C1 segment of cervical spinal cord (tissue), 14 donors: ENCODE measurements around the gene RNF217.
A peak's percentile ranks its signal among the peaks of the same experiment; 100 is the strongest.
"Not testable (repeated sequence)": the region's sequence is repeated elsewhere in the genome, so short reads cannot be mapped to it uniquely, and the experiment has no call there.

ENCODE experiments used
- DNase-seq, 14 donors: peaks; one replicate each; lab custom pipeline; 2025; lab: John Stamatoyannopoulos, UW

Gene RNF217

DNA sequence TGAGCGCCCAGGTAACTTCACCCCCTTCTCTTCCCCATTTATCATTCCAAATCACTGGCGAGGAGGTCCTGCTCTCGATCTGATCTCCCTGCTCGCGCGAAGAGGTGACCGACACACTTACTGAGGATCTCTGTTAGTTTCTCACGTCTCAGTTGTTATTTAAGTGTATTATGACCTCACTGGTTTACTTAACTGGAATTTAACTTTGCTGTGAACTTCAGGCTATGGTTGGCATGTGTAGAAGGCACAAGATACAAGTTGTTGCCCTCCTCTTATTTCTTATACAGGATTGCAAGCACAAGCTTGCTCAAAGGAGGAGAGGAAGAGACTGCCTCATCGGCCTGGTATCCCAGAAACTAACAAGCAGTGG, 1.2 kb downstream of the RNF217 start:
- DNase-seq, result peak in 5 of 14 donors; percentile 33 to 56 (median 36)

DNA sequence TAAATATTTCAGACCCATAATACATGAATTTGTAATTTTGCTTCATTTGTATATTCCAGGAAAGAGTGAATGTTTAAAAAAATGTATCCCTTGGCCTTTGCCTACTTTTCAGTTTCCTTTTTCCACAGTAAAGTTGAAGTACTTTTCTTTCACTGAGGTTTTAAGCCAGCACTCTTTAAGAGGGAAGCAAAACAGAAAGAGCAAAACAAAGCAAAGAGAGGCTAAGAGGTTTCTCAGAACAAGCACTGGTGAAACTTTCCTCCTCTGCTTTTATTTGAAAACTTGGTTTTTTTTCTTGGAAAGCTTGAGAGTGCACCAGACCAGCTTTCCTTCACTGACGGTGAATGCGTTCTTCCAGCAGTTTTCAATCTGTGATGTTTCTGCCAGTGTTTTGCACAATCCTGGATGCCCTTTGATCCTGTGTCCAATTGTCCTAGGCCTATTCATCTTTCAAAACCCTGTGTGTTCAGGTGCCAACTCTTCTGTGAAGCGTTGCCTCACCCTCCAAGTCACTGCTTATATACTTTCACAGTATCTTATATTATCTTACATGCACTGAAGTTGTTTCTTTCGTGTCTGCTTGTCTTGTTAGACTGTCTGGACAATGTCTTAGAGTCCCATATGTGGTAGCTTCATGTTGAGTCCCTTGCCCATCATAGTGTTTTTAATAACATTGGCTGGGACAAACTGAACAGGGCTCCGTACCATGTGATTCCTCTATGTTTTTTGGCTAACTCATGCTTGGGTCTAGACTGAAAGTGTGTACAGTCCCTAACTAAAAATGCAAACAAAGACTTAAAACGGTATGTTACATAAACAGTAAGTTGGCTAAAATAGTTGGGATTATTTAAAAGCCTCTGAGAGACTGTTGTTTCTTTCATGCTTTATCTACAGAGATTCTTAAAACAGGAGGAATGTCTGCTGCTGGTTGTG, 1.9 kb downstream of the RNF217 start:
- DNase-seq, result peak in 5 of 14 donors; percentile 13 to 56 (median 31)

DNA sequence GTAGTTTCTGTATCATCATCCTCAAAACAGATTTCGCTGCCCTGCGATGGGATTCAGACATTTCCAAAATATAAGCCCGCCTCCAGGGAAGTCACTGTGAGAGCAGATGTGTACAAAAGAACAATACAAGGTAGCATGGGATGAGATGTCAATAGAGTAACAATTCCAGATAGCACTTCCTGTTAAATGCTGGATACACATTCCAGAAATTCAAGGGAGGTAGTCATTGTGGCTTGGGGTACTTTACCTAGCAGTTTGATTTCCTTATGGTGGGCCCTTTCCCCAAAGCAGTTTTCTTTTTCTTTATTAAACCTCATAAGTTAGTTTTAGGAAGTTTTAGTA, 2.5 kb downstream of the RNF217 start:
- DNase-seq, result peak in 1 of 14 donors; percentile 27

DNA sequence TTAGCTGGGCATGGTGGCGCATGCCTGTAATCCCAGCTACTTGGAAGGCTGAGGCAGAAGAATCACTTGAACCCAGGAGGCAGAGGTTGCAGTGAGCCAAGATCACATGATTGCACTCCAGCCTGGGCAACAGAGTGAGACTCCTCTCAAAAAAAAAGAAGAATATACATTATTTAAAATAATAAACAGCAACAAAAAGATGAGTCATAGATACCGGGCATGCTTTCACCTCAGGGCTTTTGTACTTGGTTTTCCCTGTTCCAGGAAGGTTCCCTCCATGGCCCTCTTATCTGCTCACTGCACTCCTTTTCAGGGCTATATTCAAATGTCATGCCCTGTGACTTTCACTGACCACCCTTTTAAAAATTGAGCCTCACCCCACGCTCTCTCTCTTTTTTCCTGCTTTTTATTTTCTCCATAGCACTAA, 3.2 kb downstream of the RNF217 start:
- DNase-seq, result not testable (repeated sequence)

DNA sequence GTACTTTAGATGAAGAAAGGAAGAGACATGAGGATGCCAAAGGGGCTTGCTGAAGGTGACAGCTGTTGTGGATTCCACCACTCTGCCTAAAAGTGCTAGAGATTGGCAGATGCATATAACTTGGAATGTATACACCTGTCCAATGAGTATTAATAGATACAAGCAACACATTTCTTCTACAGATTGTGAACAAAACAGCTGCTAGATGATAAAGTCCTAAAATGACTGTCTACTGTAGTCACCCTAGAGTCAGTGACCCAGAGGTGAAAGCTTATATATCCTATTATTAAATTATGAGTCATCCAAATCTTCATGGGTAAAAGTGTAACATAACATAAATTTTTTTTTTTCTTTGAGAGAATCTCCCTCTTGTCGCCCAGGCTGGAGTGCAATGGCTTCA, 5.2 kb downstream of the RNF217 start:
- no peak for DNase-seq

DNA sequence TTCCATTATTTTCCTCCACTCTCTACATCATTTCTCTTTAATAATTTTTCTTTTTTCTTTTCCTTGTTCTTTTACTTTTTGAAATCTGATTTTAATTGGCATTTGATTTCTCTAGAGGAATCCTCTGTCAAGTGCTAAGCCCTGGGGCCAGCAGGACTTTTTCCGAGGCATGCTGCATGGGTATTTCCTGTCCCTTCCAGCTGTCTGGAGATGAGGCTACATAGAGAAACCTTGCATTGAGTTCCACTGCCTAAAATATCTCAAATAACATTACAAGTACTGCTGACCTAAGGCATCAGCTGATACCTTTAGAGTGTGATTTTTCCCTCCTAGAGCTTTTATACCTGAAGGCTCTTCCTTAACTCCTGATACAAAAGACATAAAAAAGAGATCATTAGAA, 6.2 kb downstream of the RNF217 start:
- DNase-seq, result no peak

DNA sequence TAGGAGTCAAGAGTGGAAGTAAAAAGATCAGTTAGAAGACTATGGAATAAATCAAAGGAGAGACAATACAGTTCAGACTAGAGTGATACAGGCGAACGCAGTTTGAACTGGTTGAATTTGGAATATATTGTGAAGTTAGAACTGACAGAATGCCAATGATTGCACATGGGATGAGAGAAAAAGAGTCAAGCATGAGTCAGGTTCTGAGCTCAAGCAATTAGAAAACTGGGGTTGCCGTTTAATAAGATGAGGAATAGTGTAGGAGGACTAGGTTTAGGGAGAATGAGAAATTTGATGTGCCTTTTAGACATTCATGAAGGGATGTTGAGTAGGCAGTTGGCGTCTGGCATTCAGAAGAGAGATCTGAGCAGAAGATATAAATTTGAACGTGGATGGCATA, 8.0 kb downstream of the RNF217 start:
- DNase-seq, result no peak

DNA sequence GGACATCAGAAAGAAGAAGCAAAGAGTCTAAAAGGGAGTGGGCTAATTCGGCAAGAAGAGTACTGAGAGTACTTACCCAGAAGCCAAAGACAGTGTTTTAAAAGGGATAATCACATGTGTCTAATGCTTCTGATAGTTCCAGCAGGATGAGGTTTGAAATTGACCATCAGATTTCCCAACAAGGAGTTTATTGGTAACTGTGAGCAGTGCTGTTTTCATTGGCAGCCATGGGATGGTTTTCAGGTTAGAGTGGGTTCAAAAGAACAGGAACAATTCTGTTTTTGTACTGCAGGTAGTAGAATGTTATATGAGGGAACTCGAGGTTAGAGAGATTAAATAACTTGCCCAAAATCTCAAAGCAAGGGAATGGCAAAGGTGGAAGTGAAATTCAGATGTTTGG, 8.5 kb downstream of the RNF217 start:
- no peak for DNase-seq

DNA sequence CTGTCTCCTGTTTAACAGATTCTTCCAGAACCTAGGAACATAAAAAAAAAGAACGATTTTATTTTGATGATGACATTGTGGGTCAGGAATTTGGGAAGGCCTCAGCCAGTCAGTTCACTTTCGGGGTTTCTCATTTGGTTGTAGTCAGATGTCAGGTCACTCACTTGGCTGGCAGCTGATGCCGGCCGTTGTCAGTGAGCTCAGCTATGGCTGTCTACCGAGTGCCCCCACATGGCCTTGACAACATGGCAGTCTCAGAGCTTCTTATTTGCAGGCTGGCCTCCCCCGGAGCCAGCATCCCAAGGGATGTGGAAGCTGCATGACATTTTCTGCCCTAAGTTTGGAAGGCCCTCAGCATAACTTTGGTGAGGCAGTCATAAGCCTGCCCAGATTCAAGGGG, 11.5 kb downstream of the RNF217 start:
- DNase-seq, result no peak

DNA sequence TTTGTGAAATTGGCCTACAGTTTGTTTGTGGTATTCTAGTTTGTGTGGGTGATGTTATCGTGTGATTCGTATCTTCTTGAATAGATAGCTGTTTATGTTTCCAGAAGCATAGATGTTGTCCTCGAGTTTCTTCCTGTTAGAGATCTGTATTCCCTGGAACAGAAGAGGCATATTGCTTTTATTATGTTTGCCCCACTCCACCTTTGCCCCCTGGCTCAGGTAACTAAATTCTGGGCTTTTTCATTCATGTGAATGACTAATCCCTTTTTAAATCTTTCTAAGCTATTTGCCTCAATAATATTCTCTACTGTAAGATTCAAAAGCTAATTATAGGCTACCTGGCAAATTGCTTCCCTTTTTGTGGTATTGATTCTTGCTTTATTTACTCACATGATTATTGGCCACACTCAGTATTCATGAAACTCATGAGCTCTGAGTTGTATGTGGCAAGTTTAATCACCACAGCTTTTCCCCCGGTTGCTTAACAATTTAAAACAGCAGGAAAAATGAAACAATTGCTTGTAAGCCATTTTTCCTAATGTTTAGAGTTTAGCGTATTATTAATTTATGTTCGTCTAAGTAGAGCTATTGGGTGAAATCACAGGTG, 12.6 kb downstream of the RNF217 start:
- no peak for DNase-seq

DNA sequence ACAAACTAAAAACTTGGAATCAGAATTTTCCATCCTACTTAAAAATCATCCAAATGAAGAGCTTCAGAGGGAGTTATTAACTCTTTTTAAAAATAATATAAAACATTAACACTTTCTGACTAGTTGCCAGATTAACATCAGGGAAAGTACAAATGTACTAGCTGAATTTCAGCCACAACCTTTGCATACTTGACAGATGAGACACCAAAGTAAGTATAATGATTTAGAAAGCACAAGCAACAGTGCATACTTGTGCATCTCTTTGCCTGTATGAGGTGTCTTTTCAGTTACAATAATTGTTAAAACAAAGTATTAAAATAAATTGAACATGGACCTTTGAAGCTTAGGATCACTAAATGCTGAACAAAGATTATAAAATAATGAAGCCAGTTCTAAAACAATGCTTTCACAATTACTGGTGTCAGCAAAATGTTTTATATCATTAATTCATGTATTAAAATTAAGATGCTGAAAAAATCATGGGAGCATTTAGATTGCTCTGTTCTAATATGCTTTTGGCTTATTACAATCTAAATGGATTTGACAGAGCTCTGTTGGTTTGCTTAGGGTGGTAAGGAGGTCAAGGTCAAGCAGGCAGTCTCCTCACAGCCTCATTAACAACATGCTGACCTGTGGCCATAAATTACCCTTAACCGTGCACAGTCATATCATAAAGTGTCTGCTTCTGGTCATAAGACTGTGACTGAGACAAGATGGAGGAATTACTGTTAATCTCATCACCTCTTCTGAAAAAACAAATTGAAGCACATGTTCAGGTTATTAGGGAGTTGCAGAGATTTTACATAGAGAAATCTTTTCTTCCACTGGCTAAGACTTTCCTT, 15.1 kb downstream of the RNF217 start:
- DNase-seq, result no peak

DNA sequence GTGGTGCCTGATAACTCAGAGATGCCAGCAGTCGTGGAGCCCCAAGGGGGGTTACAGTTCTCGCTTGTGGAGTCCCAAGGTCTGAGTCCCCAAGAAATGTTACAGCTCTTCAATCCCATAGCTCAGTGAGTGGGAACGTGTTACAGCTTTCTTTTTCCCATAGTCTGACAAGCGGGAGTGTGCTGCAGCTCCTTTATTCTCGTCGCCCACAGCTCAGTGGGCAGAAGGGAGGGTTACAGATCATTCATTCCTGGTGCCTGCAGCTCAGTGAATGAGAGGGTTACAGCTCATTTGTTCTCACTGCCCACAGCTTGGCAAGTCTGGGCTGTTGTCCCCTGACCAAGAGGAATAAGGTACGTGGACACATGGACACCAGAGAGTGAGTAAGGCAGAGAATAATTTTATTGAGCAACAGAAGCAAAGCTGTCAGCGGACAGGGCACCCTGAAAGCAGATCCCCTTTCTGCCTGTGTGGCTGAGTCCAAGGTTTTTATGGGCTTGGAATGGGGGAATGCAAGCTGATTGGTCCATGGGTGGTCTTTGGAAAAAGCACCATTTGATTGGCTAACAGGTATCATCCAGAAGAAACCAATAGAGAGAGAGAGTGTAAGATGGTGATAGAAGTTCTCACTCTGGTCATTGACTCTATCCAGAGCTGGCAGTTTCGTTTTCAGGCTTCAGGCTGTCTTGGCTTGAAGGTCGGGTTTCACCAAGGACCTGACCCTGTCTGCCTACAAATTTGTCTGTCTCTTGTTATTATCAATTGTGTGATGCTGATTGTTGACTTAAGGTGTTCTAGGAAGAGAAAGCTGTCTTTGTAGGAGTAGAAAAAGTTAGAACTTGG, 16.4 kb downstream of the RNF217 start:
- no peak for DNase-seq

DNA sequence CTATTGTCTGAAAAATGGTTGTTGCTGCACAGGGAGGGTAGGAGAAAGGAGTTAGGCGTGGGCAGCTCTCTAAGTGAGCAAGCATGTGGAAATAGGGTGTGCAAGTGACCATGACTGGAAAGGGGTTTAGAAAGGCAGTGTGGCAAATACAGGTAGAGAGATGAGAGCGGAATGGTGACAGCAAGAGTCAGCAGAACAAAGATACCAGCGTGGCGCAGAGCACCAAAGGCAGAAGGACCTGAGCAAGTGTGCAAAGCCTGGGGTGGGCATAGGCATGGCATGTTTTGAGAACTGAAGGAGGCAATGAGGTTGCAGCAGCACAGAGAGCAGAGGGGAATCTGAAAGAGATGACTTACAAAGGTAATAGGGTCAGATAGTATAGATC, 17.0 kb downstream of the RNF217 start:
- DNase-seq, result no peak

DNA sequence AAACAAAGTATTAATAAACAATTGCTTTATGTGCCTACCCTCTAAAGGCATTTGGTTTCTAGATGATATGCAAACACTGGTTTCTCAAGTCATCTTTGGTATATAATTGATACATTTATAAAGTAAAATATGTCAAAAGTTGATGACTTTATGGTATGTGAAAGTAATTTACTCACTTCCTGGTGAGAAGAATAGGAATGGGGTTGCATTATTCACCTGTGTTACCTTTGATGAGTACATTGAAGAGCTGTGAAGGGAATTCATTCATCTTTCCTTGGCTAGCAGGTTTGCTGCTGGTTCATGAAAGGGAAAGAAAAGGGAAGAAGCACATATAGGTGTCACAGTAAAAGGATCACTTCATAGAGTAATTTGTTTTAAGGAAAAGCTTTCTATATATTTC, 20.4 kb downstream of the RNF217 start:
- no peak for DNase-seq

DNA sequence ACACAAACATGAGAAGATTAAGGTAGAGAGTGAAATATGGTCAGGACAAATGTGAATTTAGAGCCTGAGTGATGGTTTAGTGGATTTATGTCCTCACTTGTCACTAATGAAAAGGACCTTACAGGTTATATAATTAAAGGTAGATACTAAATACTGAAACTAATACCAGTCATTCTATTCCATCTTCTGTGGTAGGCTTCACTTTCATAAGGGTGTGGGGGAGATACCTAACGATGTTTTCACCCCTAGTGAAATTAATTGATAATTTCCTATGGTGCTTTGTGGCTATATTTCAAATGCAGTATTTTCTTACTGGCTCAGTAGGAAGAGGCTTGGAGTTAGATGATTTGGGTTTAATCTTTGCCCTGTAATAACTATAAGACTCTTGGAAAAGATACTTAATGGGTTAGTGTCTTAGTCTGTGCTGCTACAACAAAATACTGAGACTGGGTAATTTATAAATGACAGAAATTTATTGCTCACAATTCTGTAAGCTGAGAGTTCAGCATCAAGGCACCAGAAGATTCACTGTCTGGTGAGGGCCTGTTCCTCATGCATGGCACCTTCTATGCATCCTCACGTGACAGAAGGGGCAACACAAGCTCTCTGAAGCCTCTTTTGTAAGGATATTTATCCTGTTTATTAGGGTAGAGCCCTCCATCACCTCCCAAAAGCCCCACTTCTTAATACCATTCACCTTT, 21.3 kb downstream of the RNF217 start:
- DNase-seq, result no peak

DNA sequence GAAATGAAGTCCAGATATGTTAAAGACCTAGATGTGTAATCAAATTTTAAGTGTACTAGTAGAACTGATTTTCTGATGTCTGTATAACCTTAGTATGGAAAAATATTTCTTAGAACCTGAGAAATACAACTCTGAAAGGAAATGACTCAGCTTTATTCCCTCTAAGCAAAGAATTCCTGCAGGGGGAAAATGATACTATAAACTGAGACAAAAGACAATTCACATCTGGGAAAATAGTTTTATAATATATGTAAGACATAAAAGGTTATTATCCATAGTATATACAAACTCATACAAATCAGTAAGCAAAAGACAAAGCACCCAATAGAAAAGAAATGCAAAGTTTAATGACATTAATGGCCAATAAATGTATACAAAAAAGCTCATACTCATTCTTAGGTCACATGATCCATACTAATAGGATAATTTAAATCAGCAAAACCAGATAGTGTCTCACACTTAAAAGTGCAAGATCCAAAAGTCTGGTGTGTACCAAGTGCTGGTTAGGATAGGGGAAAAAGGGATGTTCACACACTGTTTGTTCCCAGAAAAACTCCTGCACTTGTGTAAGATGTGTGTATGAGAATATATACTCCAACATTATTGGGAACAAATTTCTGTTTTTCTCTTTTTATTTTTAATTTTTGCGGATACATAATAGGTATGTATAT, 22.6 kb downstream of the RNF217 start:
- no peak for DNase-seq

DNA sequence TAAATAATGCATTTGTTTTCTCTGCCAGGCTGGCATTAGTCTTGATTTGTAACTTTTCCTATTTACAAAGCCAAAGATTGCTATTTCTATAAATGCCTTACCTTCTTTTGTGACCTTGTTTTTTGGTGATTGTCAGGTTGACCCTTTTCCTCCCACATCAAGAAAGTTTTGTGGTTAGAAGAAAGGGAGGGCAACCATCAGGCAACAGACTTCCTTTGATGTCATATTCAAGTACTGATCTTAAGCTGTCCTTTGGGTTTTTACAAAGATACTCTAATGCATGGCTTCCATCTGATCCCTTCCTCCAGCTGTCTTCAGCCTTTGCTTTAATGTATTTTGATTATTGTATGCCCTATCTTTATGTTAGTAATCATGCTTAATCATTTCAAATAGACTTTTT, 23.9 kb downstream of the RNF217 start:
- DNase-seq, result no peak

DNA sequence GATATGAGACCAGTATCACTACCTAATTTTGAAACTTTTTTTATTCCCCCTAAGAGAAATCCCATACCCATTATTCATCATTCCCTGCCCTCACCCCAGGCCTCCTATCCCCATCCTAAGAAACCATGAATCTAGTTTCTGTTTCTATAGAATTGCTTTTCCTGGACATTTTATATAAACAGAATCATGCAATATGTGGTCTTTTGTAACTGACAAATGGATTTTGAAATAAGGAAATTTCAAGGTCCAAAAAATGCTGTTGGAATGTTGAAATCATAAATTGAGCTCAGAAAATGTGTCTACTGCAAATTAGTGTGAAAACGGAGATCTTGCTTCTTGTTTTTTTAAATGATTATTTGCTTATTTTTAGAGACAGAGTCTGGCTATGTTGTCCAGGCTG, 25.1 kb downstream of the RNF217 start:
- no peak for DNase-seq

DNA sequence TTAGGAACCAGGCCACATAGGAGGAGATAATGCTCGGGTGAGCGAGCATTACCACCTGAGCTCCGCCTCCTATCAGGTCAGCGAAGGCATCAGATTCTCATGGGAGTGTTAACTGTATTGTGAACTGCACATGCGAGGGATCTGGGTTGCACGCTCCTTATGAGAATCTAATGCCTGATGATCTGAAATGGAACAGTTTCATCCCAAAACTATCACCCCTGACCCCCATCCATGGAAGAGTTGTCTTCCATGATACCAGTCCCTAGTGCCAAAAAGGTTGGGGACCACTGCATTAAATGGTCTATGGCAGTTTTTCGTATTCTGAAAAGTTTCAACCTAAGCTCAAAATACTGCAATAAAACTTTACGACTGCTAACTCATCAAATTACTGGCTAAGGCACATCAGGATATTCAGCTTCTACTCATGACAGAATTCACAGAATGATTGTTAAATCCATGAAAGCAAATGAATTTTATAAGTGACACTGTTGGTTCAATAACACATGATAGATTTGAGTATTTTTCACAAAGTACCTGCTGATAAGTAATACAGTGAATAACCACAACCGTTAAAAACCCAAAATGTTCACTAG, 25.9 kb downstream of the RNF217 start:
- DNase-seq, result no peak
